GM23248 (cell line): Measurements from ENCODE around the gene MAGEA10.

ENCODE experiments used
- EZH2 ChIP-seq: fragments of 200-600 bp; sonication (generic); IDR thresholded peaks from 2 replicates; pipeline ENCODE4 v1.6.1; 2018; ENCODE audit warnings: antibody characterized with exemption, mild to moderate bottlenecking; ENCODE audit not compliant: insufficient read depth, poor library complexity, severe bottlenecking
- EZH2phosphoT487 ChIP-seq: fragments of 200-600 bp; sonication (generic); IDR thresholded peaks from 2 replicates; pipeline ENCODE4 v1.6.1; 2018; ENCODE audit warnings: antibody characterized with exemption, moderate library complexity, mild to moderate bottlenecking, low read depth; ENCODE audit not compliant: insufficient read depth

GRCh38 chrX:152149648-152150047, 11.3 kb upstream of the MAGEA10 start:
- no peak for TF ChIP-seq EZH2phosphoT487
- no peak for TF ChIP-seq EZH2
